DND-41 (cell line): Measurements from ENCODE around the gene TRIM29.

Source experiments
- ATAC-seq: fragments of 200-7000 bp; cut with Tn5 transposase; 3 replicates; pipeline ENCODE4 v1.9.1; 2021; ENCODE audit warnings: low read depth; ENCODE audit not compliant: insufficient read depth
- DNase-seq: peaks from one replicate; pipeline ENCODE4 v3.0.0-alpha.2; 2020
- H2AFZ ChIP-seq: 2 replicates; pipeline ENCODE4 v1.6.0; 2012; ENCODE audit warnings: low read depth, low read length
- H3K27ac ChIP-seq: 2 replicates; pipeline ENCODE4 v1.5.1; 2012; ENCODE audit warnings: low read length, inconsistent platforms
- H3K27me3 ChIP-seq: fragments of 200-600 bp; sonication (generic); 2 replicates; pipeline ENCODE4 v1.6.0; 2012; ENCODE audit warnings: low read length, mild to moderate bottlenecking, inconsistent platforms; ENCODE audit not compliant: insufficient read depth, poor library complexity
- H3K36me3 ChIP-seq: 2 replicates; pipeline ENCODE4 v1.5.1; 2012; ENCODE audit warnings: low read length, inconsistent platforms; ENCODE audit not compliant: insufficient read depth
- H3K4me1 ChIP-seq: 2 replicates; pipeline ENCODE4 v1.5.1; 2012; ENCODE audit warnings: mild to moderate bottlenecking, low read length; ENCODE audit not compliant: insufficient read depth
- H3K4me2 ChIP-seq: 2 replicates; pipeline ENCODE4 v1.6.0; 2012; ENCODE audit warnings: mild to moderate bottlenecking, moderate library complexity, low read length, inconsistent platforms; ENCODE audit not compliant: insufficient read depth
- H3K4me3 ChIP-seq, 2 experiments: fragments of 200-600 bp in 1 of 2; shearing (Covaris generic) in 1 of 2; 2 replicates each; pipeline ENCODE4 v1.5.1; 2012 to 2016; ENCODE audit warnings: inconsistent platforms in 2 of 2, low read length in 2 of 2, mild to moderate bottlenecking in 2 of 2, low read depth in 1 of 2, moderate library complexity in 1 of 2
- H3K79me2 ChIP-seq: 2 replicates; pipeline ENCODE4 v1.6.0; 2012; ENCODE audit warnings: low read length, inconsistent platforms; ENCODE audit not compliant: insufficient read depth
- H3K9ac ChIP-seq: 2 replicates; pipeline ENCODE4 v1.6.0; 2012; ENCODE audit warnings: low read depth, mild to moderate bottlenecking, inconsistent platforms, low read length, moderate library complexity
- H3K9me3 ChIP-seq: 2 replicates; pipeline ENCODE4 v1.5.1; 2012; ENCODE audit warnings: low read length, moderate library complexity, mild to moderate bottlenecking, inconsistent platforms; ENCODE audit not compliant: insufficient read depth, severe bottlenecking
- H4K20me1 ChIP-seq: 2 replicates; pipeline ENCODE4 v1.6.0; 2012; ENCODE audit warnings: low read length; ENCODE audit not compliant: insufficient read depth
- CTCF ChIP-seq: IDR thresholded peaks from 2 replicates; pipeline ENCODE4 v1.5.1; 2012; ENCODE audit warnings: borderline replicate concordance, low read length, moderate library complexity, mild to moderate bottlenecking; ENCODE audit not compliant: poor library complexity, severe bottlenecking; ENCODE audit errors: extremely low read depth
- EZH2 ChIP-seq: IDR thresholded peaks from 3 replicates; pipeline ENCODE4 v1.6.1; 2012; ENCODE audit warnings: borderline replicate concordance, low read depth, mild to moderate bottlenecking, moderate library complexity, low read length, inconsistent platforms; ENCODE audit not compliant: severe bottlenecking

The TRIM29 gene

GRCh38 chr11:120073196-120073595 is 64.7 kb downstream of the TRIM29 start:
- H3K9ac ChIP-seq, result no peak overlapping the region
- no peaks in the 10 kb centered on the region for H3K9me3 ChIP-seq
- ATAC-seq (no peak), DNase-seq (no peak)
- no peak overlapping the region for H2AFZ ChIP-seq
- H3K27ac ChIP-seq, result no peak overlapping the region
- no peak for TF ChIP-seq CTCF
- TF ChIP-seq EZH2, result no peak
- no peaks in the 10 kb centered on the region for H3K36me3 ChIP-seq
- H3K4me1 ChIP-seq, result no peaks in the 10 kb centered on the region
- H4K20me1 ChIP-seq, result no peaks in the 10 kb centered on the region; the same call in 1 of the 2 replicates
- H3K79me2 ChIP-seq, result no peaks in the 10 kb centered on the region
- H3K4me2 ChIP-seq, result no peak overlapping the region
- peaks cover 2% of the 10 kb centered on the region for H3K27me3 ChIP-seq
- no peak overlapping the region for H3K4me3 ChIP-seq

GRCh38 chr11:120068114-120068573 is 69.8 kb downstream of the TRIM29 start:
- no peak overlapping the region for H2AFZ ChIP-seq
- ATAC-seq, result no peak
- H3K79me2 ChIP-seq, result no peaks in the 10 kb centered on the region
- H3K27me3 ChIP-seq, result peaks cover 39% of the 10 kb centered on the region
- no peaks in the 10 kb centered on the region for H3K9me3 ChIP-seq
- no peak overlapping the region for H3K4me2 ChIP-seq
- no peaks in the 10 kb centered on the region for H3K4me1 ChIP-seq
- no peak overlapping the region for H3K27ac ChIP-seq
- H3K4me3 ChIP-seq, result no peak overlapping the region
- no peaks in the 10 kb centered on the region; the same call in 1 of the 2 replicates for H4K20me1 ChIP-seq
- H3K36me3 ChIP-seq, result no peaks in the 10 kb centered on the region
- no peak for DNase-seq
- H3K9ac ChIP-seq, result no peak overlapping the region
- TF ChIP-seq EZH2, result no peak
- TF ChIP-seq CTCF, result no peak

GRCh38 chr11:120067438-120068113 is 70.3 kb downstream of the TRIM29 start:
- Histone ChIP-seq H3K9me3 (no peaks in the 10 kb centered on the region), H3K27me3 (peaks cover 45% of the 10 kb centered on the region), H3K79me2 (no peaks in the 10 kb centered on the region), H3K27ac (no peak overlapping the region), H4K20me1 (no peaks in the 10 kb centered on the region; the same call in 1 of the 2 replicates), H3K4me2 (no peak overlapping the region), H3K36me3 (no peaks in the 10 kb centered on the region), H3K4me3 (no peak overlapping the region), H2AFZ (no peak overlapping the region), H3K9ac (no peak overlapping the region), H3K4me1 (no peaks in the 10 kb centered on the region)
- no peak for TF ChIP-seq CTCF
- no peak for TF ChIP-seq EZH2
- DNase-seq, result no peak
- no peak for ATAC-seq
